ENCODE measurements around the gene FAM24A.

Gene FAM24A

GRCh38 chr10:122953902-122954730, 43.7 kb downstream of the FAM24A start, which contains the start of gene C10orf88 (continued):
- TF ChIP-seq ZNF677 (tag by site-specific recombination; IDR thresholded peaks at IDR 0.05) (0 out of 2 replicates have a peak, but pooled peaks have one; percentile 8), BCL6B (tag by site-specific recombination; IDR thresholded peaks at IDR 0.05) (no peak), ZNF239 (tag by site-specific recombination; IDR thresholded peaks at IDR 0.05) (no peak), ZNF140 (tag by site-specific recombination; IDR thresholded peaks at IDR 0.05) (no peak), ZNF148 (tag by site-specific recombination; IDR thresholded peaks at IDR 0.05; ENCODE audit: borderline replicate concordance) (no peak), ZSCAN5A (tag by site-specific recombination; IDR thresholded peaks at IDR 0.05) (peak; percentile 93), ZNF692 (tag by site-specific recombination; IDR thresholded peaks at IDR 0.05) (peak; percentile 90), ZNF362 (tag by site-specific recombination; IDR thresholded peaks at IDR 0.05) (no peak), ZNF341 (tag by site-specific recombination; IDR thresholded peaks at IDR 0.05; ENCODE audit: low read depth) (peak; percentile 38; the same call in 1 of the 2 replicates), ZNF133 (tag by site-specific recombination; IDR thresholded peaks at IDR 0.05) (peak; percentile 45; the same call in 1 of the 2 replicates), KLF7 (tag by site-specific recombination; IDR thresholded peaks at IDR 0.05; ENCODE audit: borderline replicate concordance) (peak; percentile 93), ZNF48 (tag by site-specific recombination; IDR thresholded peaks at IDR 0.05) (no peak), HIC1 (tag by site-specific recombination; IDR thresholded peaks at IDR 0.05) (peak; percentile 85), ZNF548 (tag by site-specific recombination; IDR thresholded peaks at IDR 0.05) (no peak), ZBTB11 (tag by site-specific recombination; conservative IDR thresholded peaks at IDR 0.05; ENCODE audit: low read depth) (peak; percentile 99), ZIC2 (tag by site-specific recombination; IDR thresholded peaks at IDR 0.05) (no peak), ZNF843 (tag by site-specific recombination; IDR thresholded peaks at IDR 0.05) (peak; percentile 77; the same call in 1 of the 2 replicates), ZNF350 (tag by site-specific recombination; IDR thresholded peaks at IDR 0.05) (no peak), PRDM10 (tag by site-specific recombination; IDR thresholded peaks at IDR 0.05) (peak; percentile 50; the same call in 1 of the 2 replicates), ZNF248 (tag by site-specific recombination; IDR thresholded peaks at IDR 0.05) (no peak)
